ENCODE measurements around the gene PAK5. TPM values are rescaled to one million over a fixed set of nuclear protein-coding genes. Genes with fewer than 3 reads are reported as not detected.

PAK5 gene
- total RNA-seq, 2 donors from 2014 or later, result 0.22 to 0.42 TPM

DNA sequence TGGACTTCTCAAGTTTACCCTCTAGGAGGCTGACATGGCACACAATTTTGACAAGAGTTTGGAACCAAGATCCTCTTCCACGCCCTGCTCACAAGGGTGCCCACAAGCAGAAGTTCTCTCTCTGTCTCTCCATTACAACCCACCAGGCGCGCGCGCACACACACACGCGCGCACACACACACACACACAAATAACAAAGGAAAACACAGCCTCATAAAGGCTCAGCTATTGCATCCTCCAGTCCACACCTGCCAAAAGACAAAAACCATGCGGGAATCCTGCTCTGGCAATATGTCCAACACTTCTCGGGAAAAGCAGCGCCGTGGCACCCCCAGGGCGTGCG lies 870 bp downstream of the PAK5 start:
- Histone ChIP-seq H3K4me3 (ENCODE audit: low read length) (peak overlapping the region; percentile 82), H3K36me3 (ENCODE audit: control insufficient read depth, insufficient read depth, low read length) (no peaks in the 10 kb centered on the region), H3K9me3 (ENCODE audit: control insufficient read depth, low read length) (no peaks in the 10 kb centered on the region), H3K4me1 (ENCODE audit: control insufficient read depth, insufficient read depth, low read length) (no peaks in the 10 kb centered on the region), H3K9ac (ENCODE audit: extremely low read depth, low read length, poor library complexity, severe bottlenecking) (no peak overlapping the region), H3K27ac (ENCODE audit: low read depth, low read length) (peak overlapping the region; percentile 15), H3K27me3 (ENCODE audit: control insufficient read depth, insufficient read depth, low read length, poor library complexity, severe bottlenecking) (peaks cover 39% of the 10 kb centered on the region)
- Mint-ChIP-seq H3K4me3 (peak overlapping the region; percentile 56), H3K27ac (no peak overlapping the region), H3K27me3 (ENCODE audit: insufficient read depth) (peaks cover 42% of the 10 kb centered on the region), H3K9me3 (no peaks in the 10 kb centered on the region), H3K4me1 (peaks cover 4% of the 10 kb centered on the region), H3K36me3 (ENCODE audit: low read depth) (no peaks in the 10 kb centered on the region)
- DNase-seq, result no peak
- TF ChIP-seq, protein P1, sequence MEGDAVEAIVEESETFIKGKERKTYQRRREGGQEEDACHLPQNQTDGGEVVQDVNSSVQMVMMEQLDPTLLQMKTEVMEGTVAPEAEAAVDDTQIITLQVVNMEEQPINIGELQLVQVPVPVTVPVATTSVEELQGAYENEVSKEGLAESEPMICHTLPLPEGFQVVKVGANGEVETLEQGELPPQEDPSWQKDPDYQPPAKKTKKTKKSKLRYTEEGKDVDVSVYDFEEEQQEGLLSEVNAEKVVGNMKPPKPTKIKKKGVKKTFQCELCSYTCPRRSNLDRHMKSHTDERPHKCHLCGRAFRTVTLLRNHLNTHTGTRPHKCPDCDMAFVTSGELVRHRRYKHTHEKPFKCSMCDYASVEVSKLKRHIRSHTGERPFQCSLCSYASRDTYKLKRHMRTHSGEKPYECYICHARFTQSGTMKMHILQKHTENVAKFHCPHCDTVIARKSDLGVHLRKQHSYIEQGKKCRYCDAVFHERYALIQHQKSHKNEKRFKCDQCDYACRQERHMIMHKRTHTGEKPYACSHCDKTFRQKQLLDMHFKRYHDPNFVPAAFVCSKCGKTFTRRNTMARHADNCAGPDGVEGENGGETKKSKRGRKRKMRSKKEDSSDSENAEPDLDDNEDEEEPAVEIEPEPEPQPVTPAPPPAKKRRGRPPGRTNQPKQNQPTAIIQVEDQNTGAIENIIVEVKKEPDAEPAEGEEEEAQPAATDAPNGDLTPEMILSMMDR (conservative IDR thresholded peaks at IDR 0.05), result no peak
- WGBS, 2 experiments (ENCODE audit: insufficient coverage in 1 of 2, insufficient read length in 1 of 2), result 12 to 30% methylated on average over 3 to 14 of the region's 14 CpGs

DNA sequence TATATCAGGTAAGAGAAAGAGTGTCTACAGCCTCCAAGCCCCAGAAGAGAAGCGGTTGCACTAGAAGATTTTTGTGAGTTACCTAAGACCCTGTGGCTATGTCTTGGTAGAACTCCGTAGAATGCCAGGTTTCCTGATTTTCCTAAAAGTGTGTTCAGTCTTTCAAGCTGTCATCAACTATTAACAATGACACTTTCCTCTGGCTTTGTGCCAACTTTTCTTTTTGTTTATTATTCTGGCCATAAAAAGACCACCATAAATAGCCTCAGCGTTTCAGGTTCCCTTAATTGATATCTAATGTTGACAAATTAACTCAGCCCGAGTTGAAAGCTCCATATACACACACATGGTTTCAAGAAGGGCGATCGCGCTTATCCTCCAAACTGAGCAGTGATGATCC lies 1.2 kb downstream of the PAK5 start:
- WGBS, 2 experiments (ENCODE audit: insufficient coverage in 1 of 2, insufficient read length in 1 of 2), result 80% methylated on average over 7 of the region's 7 CpGs
- DNase-seq, result no peak
- Histone ChIP-seq H3K9me3 (ENCODE audit: control insufficient read depth, low read length) (no peaks in the 10 kb centered on the region), H3K27ac (ENCODE audit: low read depth, low read length) (no peak overlapping the region), H3K4me3 (ENCODE audit: low read length) (peak overlapping the region; percentile 82), H3K4me1 (ENCODE audit: control insufficient read depth, insufficient read depth, low read length) (no peaks in the 10 kb centered on the region), H3K9ac (ENCODE audit: extremely low read depth, low read length, poor library complexity, severe bottlenecking) (no peak overlapping the region), H3K27me3 (ENCODE audit: control insufficient read depth, insufficient read depth, low read length, poor library complexity, severe bottlenecking) (peaks cover 39% of the 10 kb centered on the region), H3K36me3 (ENCODE audit: control insufficient read depth, insufficient read depth, low read length) (no peaks in the 10 kb centered on the region)
- Mint-ChIP-seq H3K27ac (no peak overlapping the region), H3K4me1 (peaks cover 4% of the 10 kb centered on the region), H3K36me3 (ENCODE audit: low read depth) (no peaks in the 10 kb centered on the region), H3K9me3 (no peaks in the 10 kb centered on the region), H3K27me3 (ENCODE audit: insufficient read depth) (peaks cover 42% of the 10 kb centered on the region), H3K4me3 (peak overlapping the region; percentile 56)
- TF ChIP-seq, protein P1 (conservative IDR thresholded peaks at IDR 0.05), result no peak

DNA sequence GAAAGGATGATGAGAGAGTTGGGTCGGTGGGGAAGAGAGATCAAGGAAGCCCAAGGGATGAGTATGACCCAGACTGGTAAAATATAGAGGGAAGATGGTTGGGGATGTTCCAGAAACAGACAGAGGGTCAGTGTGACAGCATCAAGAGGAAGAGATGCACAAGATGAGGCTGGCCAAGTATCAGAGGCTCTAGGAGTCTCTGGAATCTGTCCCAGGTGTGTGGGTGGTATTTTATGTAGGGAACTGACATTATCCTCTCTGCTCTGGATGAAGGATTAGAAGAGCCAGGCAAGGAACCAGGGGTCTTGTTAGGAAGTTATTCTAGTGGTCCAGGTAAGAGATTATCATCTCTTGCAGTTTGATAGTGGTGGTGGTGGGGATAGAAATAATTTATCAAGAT lies 3.6 kb downstream of the PAK5 start:
- H3K4me3 ChIP-seq (ENCODE audit: low read length), result no peak overlapping the region
- TF ChIP-seq, protein P1 (conservative IDR thresholded peaks at IDR 0.05), result no peak
- H3K4me3 Mint-ChIP-seq, result no peak overlapping the region
- no peak overlapping the region for H3K27ac Mint-ChIP-seq
- DNase-seq, result no peak
- H3K9ac ChIP-seq (ENCODE audit: extremely low read depth, low read length, poor library complexity, severe bottlenecking), result no peak overlapping the region
- no peaks in the 10 kb centered on the region for H3K9me3 Mint-ChIP-seq
- H3K4me1 ChIP-seq (ENCODE audit: control insufficient read depth, insufficient read depth, low read length), result no peaks in the 10 kb centered on the region
- H3K27ac ChIP-seq (ENCODE audit: low read depth, low read length), result no peak overlapping the region
- peaks cover 39% of the 10 kb centered on the region for H3K27me3 ChIP-seq (ENCODE audit: control insufficient read depth, insufficient read depth, low read length, poor library complexity, severe bottlenecking)
- peaks cover 40% of the 10 kb centered on the region for H3K27me3 Mint-ChIP-seq (ENCODE audit: insufficient read depth)
- no peaks in the 10 kb centered on the region for H3K9me3 ChIP-seq (ENCODE audit: control insufficient read depth, low read length)
- H3K36me3 ChIP-seq (ENCODE audit: control insufficient read depth, insufficient read depth, low read length), result no peaks in the 10 kb centered on the region
- 68 to 90% methylated on average over 1 of the region's 1 CpG for WGBS, 2 experiments (ENCODE audit: insufficient coverage in 1 of 2, insufficient read length in 1 of 2)
- no peaks in the 10 kb centered on the region for H3K36me3 Mint-ChIP-seq (ENCODE audit: low read depth)
- peaks cover 4% of the 10 kb centered on the region for H3K4me1 Mint-ChIP-seq
